ENCODE measurements around the gene SERGEF.

DNA sequence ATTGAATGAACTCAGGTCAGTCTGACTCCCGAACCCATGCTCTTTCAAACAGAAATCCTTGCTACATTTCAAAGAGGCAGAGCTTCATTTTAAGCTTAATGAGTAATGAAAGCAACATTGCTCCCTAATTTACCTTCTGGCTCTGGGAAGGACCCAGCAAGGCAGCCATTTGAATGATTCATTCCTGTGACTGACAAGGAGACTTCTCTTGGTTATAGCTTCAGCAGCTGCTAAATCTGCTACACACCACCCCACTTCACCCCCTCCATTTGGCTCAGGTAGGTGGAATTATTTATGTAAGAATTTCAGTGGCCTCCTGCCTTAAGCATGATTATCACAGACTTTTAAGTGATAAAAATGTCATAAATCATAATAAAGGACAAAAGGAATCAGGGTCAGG lies 160.6 kb downstream of the SERGEF start:
- TF ChIP-seq YY1 (IDR thresholded peaks at IDR 0.05; ENCODE audit: insufficient read depth, insufficient read length): no peak
- no peak for TF ChIP-seq ZNF274 (IDR thresholded peaks at IDR 0.05; ENCODE audit: low read depth, low read length)

Data from NT2/D1 (cell line).